Midbrain (tissue), 1 donor: ENCODE measurements around the gene DCK.

Source experiments
- DNase-seq: peaks from one replicate; lab custom pipeline; 2025; lab: John Stamatoyannopoulos, UW

Gene DCK

DNA sequence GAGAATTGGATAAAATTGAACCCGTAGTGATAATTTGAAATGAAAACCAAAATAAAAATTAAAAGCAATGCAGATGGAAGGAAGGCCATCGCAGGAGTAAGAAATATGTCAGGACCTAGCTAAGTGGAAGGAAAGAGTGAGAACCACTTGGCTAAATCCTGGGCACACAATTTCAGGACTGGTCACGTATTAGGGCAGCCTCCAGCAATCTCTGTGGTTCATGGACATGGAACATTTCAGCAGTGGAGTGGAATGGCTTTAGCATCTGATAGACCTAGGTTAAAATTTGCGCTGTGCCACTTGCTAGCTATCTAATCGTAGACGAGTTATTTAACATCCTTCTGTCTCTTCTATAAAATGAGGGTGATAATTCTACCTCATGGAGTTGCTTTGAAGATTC lies 71.1 kb downstream of the DCK start:
- no peak for DNase-seq

- DNase-seq = no peak
These were observed 72.6 kb downstream of the DCK start for GRCh38 chr4:71065991-71066510.

GRCh38 chr4:71066737-71067716 lies 73.6 kb downstream of the DCK start:
- DNase-seq = no peak

DNA sequence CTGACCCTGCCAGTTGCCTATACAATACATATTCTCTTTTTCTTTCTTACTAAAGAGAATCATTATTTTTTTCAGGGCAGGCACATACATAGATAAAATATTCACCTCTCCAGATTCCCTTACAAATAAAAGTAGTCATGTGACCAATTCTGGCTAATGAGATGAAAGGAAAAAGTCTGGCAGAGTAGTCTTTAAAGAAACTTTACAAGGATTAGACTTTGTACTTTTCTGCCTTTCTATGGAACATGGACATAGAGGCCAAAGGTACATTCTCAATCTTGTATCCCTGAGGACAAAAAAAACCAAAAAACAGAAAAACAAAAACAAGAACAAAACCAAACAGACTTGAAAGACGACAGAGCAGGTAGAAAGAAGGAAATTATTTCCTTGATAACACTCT lies 75.6 kb downstream of the DCK start:
- no peak for DNase-seq

DNA sequence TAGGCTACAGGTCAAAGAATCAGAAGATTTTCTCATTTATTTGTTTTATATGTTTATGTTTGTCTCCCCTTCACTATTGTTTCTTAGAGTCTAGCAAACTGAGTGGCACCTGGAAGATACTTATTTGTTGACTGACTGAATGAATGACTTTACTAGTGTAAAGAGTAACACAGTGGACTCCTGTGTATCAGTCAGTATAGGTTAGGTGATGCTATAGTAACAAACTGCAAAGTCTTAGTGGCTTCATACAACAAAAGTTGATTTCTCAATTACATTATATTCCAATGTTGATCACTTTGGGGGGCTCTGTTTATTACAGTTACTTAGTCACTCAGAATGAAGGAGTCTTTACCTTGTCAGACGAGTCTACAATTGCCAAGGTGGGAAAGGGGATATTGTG lies 76.6 kb downstream of the DCK start:
- DNase-seq = no peak

DNA sequence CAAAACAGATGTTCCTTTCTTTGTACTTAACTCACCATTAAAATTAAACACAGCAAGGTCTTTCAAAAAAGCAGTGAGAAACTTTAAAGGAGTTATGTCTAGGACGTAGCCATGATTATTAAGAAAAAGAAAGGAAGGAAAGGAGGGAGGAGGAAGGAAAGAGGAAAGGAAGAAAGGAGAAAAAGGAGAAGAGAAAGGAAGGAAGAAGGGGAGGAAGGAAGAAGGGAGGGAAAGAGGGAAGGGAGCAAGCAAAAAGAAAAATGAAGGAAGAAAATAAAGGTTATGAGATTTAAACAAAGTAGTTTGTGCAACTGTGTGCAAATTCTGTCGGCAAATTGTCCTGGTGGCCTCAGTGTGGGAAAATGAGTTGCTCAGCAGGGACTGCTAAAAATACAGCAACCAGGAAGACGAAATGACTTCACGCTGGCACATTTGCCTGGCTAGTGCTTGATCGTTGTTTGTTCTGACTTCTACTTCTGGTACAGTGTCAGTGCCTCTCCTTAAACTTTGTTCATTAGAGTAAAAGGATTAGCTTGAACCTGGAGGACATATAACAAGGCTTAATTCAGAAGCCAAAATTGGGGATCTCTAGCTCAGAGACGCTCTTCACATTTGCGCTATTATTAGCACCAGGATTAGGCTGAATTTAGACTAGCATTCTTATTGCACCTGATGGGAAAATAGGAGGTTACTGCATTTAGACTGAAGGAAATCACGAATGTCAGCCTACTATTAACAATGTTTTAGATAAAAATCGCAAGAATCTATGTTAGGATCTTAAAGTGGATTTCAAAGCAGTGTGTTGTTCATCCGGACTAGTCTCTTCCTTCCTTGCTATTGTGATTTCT lies 81.2 kb downstream of the DCK start:
- DNase-seq = no peak
